DMS79 (cell line): ENCODE results near the gene ZC3HAV1.
"Not testable (repeated sequence)": the region's sequence is repeated elsewhere in the genome, so short reads cannot be mapped to it uniquely, and the experiment has no call there.

Experiments used
- DNase-seq: peaks from one replicate; lab custom pipeline; 2025; lab: John Stamatoyannopoulos, UW

Gene ZC3HAV1

GRCh38 chr7:139112316-139112715 is 2.8 kb upstream of the ZC3HAV1 start:
- no peak for DNase-seq

- DNase-seq = no peak
Measured at GRCh38 chr7:139111811-139112301, 2.3 kb upstream of the ZC3HAV1 start.

- DNase-seq = no peak
Measured at GRCh38 chr7:139111147-139111546, 1.6 kb upstream of the ZC3HAV1 start.

- DNase-seq = no peak
Measured at GRCh38 chr7:139109983-139110411, 477 bp upstream of the ZC3HAV1 start.

- peak; percentile 40 for DNase-seq
Measured at GRCh38 chr7:139108266-139109187, 993 bp downstream of the ZC3HAV1 start.

GRCh38 chr7:139106959-139107358 is 2.6 kb downstream of the ZC3HAV1 start:
- no peak for DNase-seq

GRCh38 chr7:139106227-139106626 is 3.3 kb downstream of the ZC3HAV1 start:
- DNase-seq = not testable (repeated sequence)

GRCh38 chr7:139105484-139105883 is 4.0 kb downstream of the ZC3HAV1 start:
- DNase-seq = no peak

- no peak for DNase-seq
Measured at GRCh38 chr7:139104091-139104450, 5.4 kb downstream of the ZC3HAV1 start.

- DNase-seq = no peak
Measured at GRCh38 chr7:139103057-139103815, 6.3 kb downstream of the ZC3HAV1 start.

- not testable (repeated sequence) for DNase-seq
Measured at GRCh38 chr7:139101637-139102158, 7.8 kb downstream of the ZC3HAV1 start.

- DNase-seq = no peak
Measured at GRCh38 chr7:139099172-139099947, 10.2 kb downstream of the ZC3HAV1 start.

GRCh38 chr7:139095194-139095659 is 14.3 kb downstream of the ZC3HAV1 start:
- no peak for DNase-seq

GRCh38 chr7:139094596-139094995 is 14.9 kb downstream of the ZC3HAV1 start:
- no peak for DNase-seq

GRCh38 chr7:139094030-139094429 is 15.5 kb downstream of the ZC3HAV1 start:
- DNase-seq = no peak

- not testable (repeated sequence) for DNase-seq
Measured at GRCh38 chr7:139093512-139093911, 16.0 kb downstream of the ZC3HAV1 start.

GRCh38 chr7:139092090-139092796 is 17.3 kb downstream of the ZC3HAV1 start:
- DNase-seq = no peak

GRCh38 chr7:139091677-139091996 is 17.9 kb downstream of the ZC3HAV1 start:
- DNase-seq = no peak

- no peak for DNase-seq
Measured at GRCh38 chr7:139089118-139089517, 20.4 kb downstream of the ZC3HAV1 start.

- DNase-seq = no peak
Measured at GRCh38 chr7:139088268-139088667, 21.3 kb downstream of the ZC3HAV1 start.

GRCh38 chr7:139087212-139087611 is 22.3 kb downstream of the ZC3HAV1 start:
- no peak for DNase-seq
